K562 (cell line): ENCODE results near the gene SCN4A.

Experiments used
- CREB1 ChIP-seq, 2 experiments: sonication (generic) in 1 of 2; formaldehyde crosslinking in 1 of 2; IDR thresholded peaks; 2 replicates each; pipeline versions ENCODE4 v1.6.1 to v1.8.0; 2012 to 2022; ENCODE audit warnings: inconsistent platforms in 1 of 2, mild to moderate bottlenecking in 1 of 2, missing genetic modification reagents in 1 of 2, moderate library complexity in 1 of 2
- EGR1 ChIP-seq: fragments of 450-650 bp; conservative IDR thresholded peaks from 2 replicates; pipeline ENCODE4 v1.6.1; 2017; ENCODE audit warnings: mild to moderate bottlenecking
- EP300 ChIP-seq: IDR thresholded peaks from 2 replicates; pipeline ENCODE4 v1.6.1; 2012; ENCODE audit warnings: low read length, improper control_type of control experiment
- FOXK1 ChIP-seq: sonication (generic); formaldehyde crosslinking; IDR thresholded peaks from 2 replicates; pipeline ENCODE4 v1.8.0; 2022; ENCODE audit warnings: missing genetic modification reagents, mild to moderate bottlenecking, borderline replicate concordance
- GATA2 ChIP-seq: sonication (generic); formaldehyde crosslinking; IDR thresholded peaks from 2 replicates; pipeline ENCODE4 v1.4.0; 2020; ENCODE audit warnings: mild to moderate bottlenecking, missing genetic modification reagents
- HLTF ChIP-seq: fragments of 450-650 bp; IDR thresholded peaks from 2 replicates; pipeline ENCODE4 v1.6.1; 2016
- REST ChIP-seq, 2 experiments: fragments of 450-650 bp; formaldehyde crosslinking in 1 of 2; IDR thresholded peaks; 2 replicates each; pipeline versions ENCODE4 v1.4.0 to v1.6.1; 2014 to 2020; ENCODE audit warnings: mild to moderate bottlenecking in 2 of 2, borderline replicate concordance in 1 of 2, low read depth in 1 of 2
- ZNF354B ChIP-seq: fragments of 250-450 bp; sonication (Bioruptor Pico); IDR thresholded peaks from 2 replicates; pipeline ENCODE4 v1.4.0; 2020
- TF ChIP-seq, protein P1 (sequence below), 3 experiments: IDR thresholded peaks in 2 of 3; conservative IDR thresholded peaks in 1 of 3; 2 replicates each; pipeline ENCODE4 v1.5.1; 2011 to 2012; ENCODE audit warnings: low read length in 3 of 3, mild to moderate bottlenecking in 3 of 3, control low read depth in 2 of 3, improper control_type of control experiment in 1 of 3, inconsistent platforms in 1 of 3, low read depth in 1 of 3, mixed read lengths in 1 of 3, moderate library complexity in 1 of 3; ENCODE audit not compliant: insufficient read depth in 2 of 3

DNA sequence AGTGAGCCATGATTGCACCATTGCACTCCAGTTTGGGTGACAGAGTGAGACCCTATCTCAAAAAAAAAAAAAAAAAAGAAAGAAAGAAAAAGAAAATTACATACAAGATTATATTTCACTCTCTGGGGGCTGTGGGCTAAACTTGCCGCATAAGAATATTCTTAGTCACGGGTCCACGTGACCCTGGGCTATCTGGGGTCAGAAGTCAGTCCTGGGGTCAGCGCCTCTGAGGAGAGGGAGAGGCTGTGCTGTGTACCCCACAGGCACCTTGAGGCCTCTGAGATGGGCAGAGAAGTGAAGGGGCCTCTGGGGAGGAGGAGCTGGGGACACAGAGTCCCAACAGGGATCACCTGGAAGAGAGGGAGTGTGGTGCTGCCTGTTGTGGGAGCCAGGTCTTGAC is 34.8 kb downstream of the SCN4A start:
- TF ChIP-seq ZNF354B (CRISPR knock-in tag) (no peak), CREB1 (IDR thresholded peaks at IDR 0.05) (no peak), CREB1 (CRISPR knock-in tag; IDR thresholded peaks at IDR 0.05) (no peak), GATA2 (CRISPR knock-in tag) (no peak), EGR1 (no peak), REST (IDR thresholded peaks at IDR 0.05; ENCODE audit: borderline replicate concordance) (no peak), REST (CRISPR knock-in tag; IDR thresholded peaks at IDR 0.05; ENCODE audit: low read depth) (no peak), HLTF (no peak), FOXK1 (no peak), EP300 (no peak)
- TF ChIP-seq, protein P1, sequence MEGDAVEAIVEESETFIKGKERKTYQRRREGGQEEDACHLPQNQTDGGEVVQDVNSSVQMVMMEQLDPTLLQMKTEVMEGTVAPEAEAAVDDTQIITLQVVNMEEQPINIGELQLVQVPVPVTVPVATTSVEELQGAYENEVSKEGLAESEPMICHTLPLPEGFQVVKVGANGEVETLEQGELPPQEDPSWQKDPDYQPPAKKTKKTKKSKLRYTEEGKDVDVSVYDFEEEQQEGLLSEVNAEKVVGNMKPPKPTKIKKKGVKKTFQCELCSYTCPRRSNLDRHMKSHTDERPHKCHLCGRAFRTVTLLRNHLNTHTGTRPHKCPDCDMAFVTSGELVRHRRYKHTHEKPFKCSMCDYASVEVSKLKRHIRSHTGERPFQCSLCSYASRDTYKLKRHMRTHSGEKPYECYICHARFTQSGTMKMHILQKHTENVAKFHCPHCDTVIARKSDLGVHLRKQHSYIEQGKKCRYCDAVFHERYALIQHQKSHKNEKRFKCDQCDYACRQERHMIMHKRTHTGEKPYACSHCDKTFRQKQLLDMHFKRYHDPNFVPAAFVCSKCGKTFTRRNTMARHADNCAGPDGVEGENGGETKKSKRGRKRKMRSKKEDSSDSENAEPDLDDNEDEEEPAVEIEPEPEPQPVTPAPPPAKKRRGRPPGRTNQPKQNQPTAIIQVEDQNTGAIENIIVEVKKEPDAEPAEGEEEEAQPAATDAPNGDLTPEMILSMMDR (IDR thresholded peaks at IDR 0.05 in 2 of 3, conservative IDR thresholded peaks at IDR 0.05 in 1 of 3; ENCODE audit: insufficient read depth in 2 of 3, low read depth in 1 of 3, low read length in 3 of 3): no peak
